ENCODE measurements around the gene METTL9. TPM values are rescaled to one million over a fixed set of nuclear protein-coding genes. Genes with fewer than 3 reads are reported as not detected.
"Not testable (repeated sequence)": the region's sequence is repeated elsewhere in the genome, so short reads cannot be mapped to it uniquely, and the experiment has no call there.

METTL9 gene
- total RNA-seq, 4 donors from 2014 or later = 73.5 to 231 (median 131) TPM

DNA sequence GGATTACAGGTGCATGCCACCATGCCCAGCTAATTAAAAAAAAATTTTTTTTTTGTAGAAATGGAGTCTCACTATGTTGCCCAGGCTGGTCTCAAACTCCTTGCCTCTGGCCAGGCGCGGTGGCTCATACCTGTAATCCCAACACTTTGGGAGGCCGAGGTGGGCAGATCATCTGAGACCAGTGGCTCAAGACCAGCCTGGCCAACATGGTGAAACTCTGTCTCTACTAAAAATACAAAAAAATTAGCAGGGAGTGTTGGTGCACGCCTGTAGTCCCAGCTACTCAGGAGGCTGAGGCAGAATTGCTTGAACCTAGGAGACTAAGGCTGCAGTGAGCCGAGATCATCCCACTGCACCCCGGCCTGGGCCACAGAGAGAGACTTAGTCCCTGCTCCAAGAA is 19.2 kb upstream of the METTL9 start:
- intact Hi-C loops (cut with DNase I; ENCODE audit: low total_unique reads) = not testable (repeated sequence)

DNA sequence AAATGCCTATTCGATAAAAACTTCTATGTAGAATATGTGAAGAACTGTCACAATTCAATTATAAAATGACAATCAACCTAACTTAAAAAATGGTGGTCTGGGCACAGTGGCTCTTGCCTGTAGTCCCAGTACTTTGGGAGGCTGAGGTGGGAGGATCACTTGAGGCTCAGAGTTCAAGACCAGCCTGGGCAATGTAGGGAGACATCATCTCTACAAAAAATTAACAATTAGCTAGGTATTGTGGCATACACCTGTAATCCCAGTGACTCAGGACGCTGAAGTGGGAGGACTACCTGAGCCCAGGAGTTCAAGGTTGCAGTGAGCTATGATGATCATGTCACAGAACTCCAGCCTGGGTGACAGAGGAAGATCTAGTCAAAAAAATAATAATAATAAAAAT is 18.6 kb upstream of the METTL9 start:
- no peaks in the 10 kb centered on the region for H3K4me1 ChIP-seq
- DNase-seq = no peak
- no peaks in the 10 kb centered on the region for H3K9me3 ChIP-seq
- intact Hi-C loops (cut with DNase I; ENCODE audit: low total_unique reads) = no loop called here
- TF ChIP-seq, protein P1, sequence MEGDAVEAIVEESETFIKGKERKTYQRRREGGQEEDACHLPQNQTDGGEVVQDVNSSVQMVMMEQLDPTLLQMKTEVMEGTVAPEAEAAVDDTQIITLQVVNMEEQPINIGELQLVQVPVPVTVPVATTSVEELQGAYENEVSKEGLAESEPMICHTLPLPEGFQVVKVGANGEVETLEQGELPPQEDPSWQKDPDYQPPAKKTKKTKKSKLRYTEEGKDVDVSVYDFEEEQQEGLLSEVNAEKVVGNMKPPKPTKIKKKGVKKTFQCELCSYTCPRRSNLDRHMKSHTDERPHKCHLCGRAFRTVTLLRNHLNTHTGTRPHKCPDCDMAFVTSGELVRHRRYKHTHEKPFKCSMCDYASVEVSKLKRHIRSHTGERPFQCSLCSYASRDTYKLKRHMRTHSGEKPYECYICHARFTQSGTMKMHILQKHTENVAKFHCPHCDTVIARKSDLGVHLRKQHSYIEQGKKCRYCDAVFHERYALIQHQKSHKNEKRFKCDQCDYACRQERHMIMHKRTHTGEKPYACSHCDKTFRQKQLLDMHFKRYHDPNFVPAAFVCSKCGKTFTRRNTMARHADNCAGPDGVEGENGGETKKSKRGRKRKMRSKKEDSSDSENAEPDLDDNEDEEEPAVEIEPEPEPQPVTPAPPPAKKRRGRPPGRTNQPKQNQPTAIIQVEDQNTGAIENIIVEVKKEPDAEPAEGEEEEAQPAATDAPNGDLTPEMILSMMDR (IDR thresholded peaks at IDR 0.05) = no peak
- TF ChIP-seq POLR2A (IDR thresholded peaks at IDR 0.05) = no peak
- H3K27me3 ChIP-seq = no peaks in the 10 kb centered on the region
- no peak overlapping the region for H3K27ac ChIP-seq
- no peak overlapping the region for H3K4me3 ChIP-seq
- H3K36me3 ChIP-seq = no peaks in the 10 kb centered on the region

More for the DNA sequence above, 19.2 kb upstream of the METTL9 start:
- H3K27ac ChIP-seq, H3K36me3 ChIP-seq, DNase-seq, H3K4me1 ChIP-seq, H3K4me3 ChIP-seq, H3K9me3 ChIP-seq, H3K27me3 ChIP-seq: not testable (repeated sequence)

DNA sequence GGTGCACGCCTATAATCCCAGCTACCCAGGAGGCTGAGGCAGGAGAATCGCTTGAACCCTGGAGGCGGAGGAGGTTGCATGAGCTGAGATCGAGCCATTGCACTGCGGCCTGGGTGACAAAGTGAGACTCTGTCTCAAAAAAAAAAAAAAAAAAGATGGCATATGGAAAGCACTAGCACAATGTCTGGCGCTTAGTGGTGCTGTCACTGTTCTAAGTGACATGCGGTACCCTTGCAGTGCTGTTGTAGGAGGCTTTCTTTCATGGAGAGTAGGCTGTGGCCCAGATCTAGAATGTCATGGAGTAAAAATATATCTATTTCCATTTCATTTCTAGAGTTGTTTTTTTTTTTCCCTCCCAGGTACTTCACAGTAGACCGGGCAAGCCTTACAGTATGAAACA is 14.6 kb upstream of the METTL9 start:
- TF ChIP-seq, protein P1 (IDR thresholded peaks at IDR 0.05) = no peak
- TF ChIP-seq POLR2A (IDR thresholded peaks at IDR 0.05) = no peak
- no peaks in the 10 kb centered on the region for H3K27me3 ChIP-seq
- DNase-seq = no peak
- H3K9me3 ChIP-seq = no peaks in the 10 kb centered on the region
- H3K27ac ChIP-seq = no peak overlapping the region
- H3K4me3 ChIP-seq = no peak overlapping the region
- intact Hi-C loops (cut with DNase I; ENCODE audit: low total_unique reads) = no loop called here
- no peaks in the 10 kb centered on the region for H3K36me3 ChIP-seq
- H3K4me1 ChIP-seq = no peaks in the 10 kb centered on the region

DNA sequence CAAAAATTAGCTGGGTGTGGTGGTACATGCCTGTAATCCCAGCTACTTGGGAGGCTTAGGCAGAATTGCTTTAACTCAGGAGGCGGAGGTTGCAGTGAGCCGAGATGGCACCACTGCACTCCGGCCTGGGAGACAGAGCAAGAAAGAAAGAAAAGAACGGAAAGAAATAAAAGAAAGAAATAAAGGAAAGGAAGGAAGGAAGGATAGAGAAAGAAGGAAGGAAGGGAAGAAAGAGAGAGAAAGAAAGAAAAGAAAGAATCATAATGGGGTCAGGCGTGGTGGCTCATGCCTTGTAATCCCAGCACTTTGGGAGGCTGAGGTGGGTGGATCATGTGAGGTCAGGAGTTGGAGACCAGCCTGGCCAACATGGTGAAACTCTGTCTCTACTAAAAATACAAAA is 10.8 kb upstream of the METTL9 start:
- H3K36me3 ChIP-seq; H3K4me3 ChIP-seq; H3K4me1 ChIP-seq; DNase-seq; intact Hi-C loops (cut with DNase I; ENCODE audit: low total_unique reads); H3K27me3 ChIP-seq; H3K9me3 ChIP-seq; H3K27ac ChIP-seq: not testable (repeated sequence)

DNA sequence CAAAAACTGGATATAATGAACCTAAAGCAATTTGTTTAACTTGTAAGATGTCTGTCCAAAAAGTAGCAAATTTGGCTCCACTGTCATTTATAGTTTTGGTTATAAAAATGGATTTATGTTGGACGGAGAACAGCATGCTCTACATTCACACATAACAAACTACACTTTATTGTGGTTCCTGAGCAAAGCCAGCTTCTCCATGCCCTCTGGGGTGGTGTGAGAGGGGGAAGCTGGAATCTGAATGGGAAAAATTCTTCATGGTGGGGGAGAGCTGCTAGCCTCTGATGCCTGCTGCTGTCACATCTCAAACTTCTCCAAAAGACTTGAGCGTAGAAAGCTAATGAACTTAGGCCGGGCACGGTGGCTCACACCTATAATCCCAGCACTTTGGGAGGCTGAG is 9.8 kb upstream of the METTL9 start:
- Histone ChIP-seq H3K9me3 (no peaks in the 10 kb centered on the region), H3K36me3 (no peaks in the 10 kb centered on the region), H3K27ac (no peak overlapping the region), H3K4me1 (no peaks in the 10 kb centered on the region), H3K4me3 (no peak overlapping the region), H3K27me3 (no peaks in the 10 kb centered on the region)
- intact Hi-C loops (cut with DNase I; ENCODE audit: low total_unique reads) = no loop called here
- no peak for DNase-seq
- TF ChIP-seq, protein P1 (IDR thresholded peaks at IDR 0.05) = no peak
- TF ChIP-seq POLR2A (IDR thresholded peaks at IDR 0.05) = no peak

GRCh38 chr16:21590287-21590686 is 9.1 kb upstream of the METTL9 start:
- intact Hi-C loops (cut with DNase I; ENCODE audit: low total_unique reads) = no loop called here
- H3K27ac ChIP-seq = no peak overlapping the region
- no peak overlapping the region for H3K4me3 ChIP-seq
- no peak for TF ChIP-seq POLR2A (IDR thresholded peaks at IDR 0.05)
- TF ChIP-seq, protein P1 (IDR thresholded peaks at IDR 0.05) = no peak
- H3K9me3 ChIP-seq = no peaks in the 10 kb centered on the region
- H3K4me1 ChIP-seq = no peaks in the 10 kb centered on the region
- H3K27me3 ChIP-seq = no peaks in the 10 kb centered on the region
- H3K36me3 ChIP-seq = no peaks in the 10 kb centered on the region
- DNase-seq = no peak

Data from uterus (tissue), 4 donors.